ENCODE measurements around the gene IL22.

IL22 gene

DNA sequence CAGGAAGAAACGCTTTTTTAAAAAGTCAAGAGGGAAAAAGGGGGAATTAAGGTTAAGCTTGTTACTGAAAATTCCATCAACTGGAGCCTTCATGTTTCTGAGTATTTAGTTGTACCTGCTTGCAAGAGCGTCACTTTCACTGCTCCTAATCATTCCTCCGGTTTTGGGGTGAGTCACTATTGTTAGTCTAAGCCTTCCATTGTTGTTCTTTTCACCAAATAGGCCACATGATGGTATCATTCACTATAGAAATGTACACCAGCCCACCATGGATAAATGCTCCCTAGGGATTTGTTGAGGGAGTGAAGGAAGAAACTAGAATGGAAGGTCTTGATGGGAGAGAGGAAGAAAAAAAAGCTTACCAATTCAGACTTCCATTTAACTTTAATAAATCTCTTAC is 3.0 kb downstream of the IL22 start:
- FAIRE-seq = no peak
- DNase-seq (ENCODE audit: insufficient read length, low spot score) = no peak
- TF ChIP-seq, protein P1, sequence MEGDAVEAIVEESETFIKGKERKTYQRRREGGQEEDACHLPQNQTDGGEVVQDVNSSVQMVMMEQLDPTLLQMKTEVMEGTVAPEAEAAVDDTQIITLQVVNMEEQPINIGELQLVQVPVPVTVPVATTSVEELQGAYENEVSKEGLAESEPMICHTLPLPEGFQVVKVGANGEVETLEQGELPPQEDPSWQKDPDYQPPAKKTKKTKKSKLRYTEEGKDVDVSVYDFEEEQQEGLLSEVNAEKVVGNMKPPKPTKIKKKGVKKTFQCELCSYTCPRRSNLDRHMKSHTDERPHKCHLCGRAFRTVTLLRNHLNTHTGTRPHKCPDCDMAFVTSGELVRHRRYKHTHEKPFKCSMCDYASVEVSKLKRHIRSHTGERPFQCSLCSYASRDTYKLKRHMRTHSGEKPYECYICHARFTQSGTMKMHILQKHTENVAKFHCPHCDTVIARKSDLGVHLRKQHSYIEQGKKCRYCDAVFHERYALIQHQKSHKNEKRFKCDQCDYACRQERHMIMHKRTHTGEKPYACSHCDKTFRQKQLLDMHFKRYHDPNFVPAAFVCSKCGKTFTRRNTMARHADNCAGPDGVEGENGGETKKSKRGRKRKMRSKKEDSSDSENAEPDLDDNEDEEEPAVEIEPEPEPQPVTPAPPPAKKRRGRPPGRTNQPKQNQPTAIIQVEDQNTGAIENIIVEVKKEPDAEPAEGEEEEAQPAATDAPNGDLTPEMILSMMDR (IDR thresholded peaks at IDR 0.05; ENCODE audit: insufficient read depth, missing control alignments) = no peak

DNA sequence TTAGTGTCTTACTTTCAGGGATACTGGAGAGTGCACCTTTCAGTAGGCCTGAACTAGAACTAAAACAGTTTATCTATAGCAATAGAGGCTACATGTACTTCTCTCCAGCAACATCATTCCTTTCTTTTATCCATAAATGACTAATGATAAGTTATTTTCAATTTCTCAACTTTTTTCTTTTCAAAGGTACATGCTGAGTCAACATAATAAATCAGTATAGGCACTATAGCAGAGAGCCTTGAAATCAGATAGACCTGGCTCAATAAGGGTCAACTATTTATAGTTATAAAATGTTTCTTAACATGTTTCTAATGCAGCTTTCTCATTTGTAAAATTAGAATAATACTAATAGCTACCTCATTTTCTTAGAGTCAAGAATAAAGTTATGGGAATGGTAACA is 5.6 kb downstream of the IL22 start:
- DNase-seq (ENCODE audit: insufficient read length, low spot score) = no peak
- TF ChIP-seq, protein P1 (IDR thresholded peaks at IDR 0.05; ENCODE audit: insufficient read depth, missing control alignments) = no peak
- no peak for FAIRE-seq

DNA sequence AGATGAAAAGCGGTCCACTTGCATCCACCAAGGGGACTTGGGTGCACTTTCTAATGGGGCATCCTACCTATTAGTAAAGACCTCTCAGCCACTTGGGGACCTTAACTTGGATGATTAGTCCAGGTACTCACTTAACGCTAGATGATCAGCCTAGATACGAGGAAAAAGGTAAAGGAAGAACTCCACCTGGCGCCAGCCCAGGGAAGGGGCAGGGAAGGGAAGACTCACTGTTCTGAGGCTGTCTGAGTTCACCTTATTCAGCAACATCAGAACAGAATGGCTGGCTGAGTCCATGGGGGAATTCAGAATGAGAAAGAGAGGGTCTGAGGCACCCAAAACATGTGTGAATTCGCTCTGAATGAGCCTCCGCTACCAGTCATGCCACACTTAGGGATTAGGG is 7.1 kb downstream of the IL22 start:
- FAIRE-seq = no peak
- DNase-seq (ENCODE audit: insufficient read length, low spot score) = no peak
- TF ChIP-seq, protein P1 (IDR thresholded peaks at IDR 0.05; ENCODE audit: insufficient read depth, missing control alignments) = no peak

DNA sequence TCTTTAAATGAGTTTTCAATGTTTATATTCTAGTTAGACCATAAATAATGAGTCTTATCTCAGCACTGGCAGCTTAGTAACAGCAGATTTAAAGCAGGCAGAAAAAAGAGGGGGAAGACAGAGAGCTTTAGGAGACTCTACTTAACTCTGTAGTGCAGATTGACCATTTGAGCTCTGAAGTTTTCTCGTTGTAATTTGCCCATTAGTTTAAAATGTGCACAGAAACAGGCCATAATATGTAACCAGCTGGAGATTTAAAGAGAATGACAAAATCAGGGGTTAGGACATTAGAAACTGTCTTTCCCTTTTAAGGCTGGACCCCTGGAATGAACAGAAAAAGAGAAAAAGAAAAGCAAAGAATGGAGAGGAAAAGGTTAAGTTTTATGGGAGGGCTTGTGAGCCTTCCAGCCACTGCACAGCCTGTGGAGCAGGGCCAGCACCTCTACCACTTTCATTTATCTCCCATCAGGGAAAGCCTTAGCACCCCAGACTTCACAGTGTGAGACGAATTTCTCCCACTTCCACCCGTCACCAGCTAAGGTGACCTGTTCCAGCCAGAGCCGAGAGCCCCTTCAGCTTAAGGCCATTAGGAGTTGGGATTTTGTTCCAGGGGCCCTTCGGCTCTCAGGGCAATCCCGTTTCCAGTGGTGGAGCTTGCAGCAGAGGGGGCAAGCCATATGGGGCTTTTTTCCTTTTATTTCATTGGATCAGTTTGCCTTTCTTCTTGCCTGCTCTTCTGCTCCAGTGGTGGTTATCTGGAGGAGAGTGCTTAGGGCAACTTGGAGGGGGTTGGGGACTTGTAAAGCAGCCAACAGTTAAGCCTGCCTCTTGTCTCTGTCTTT is 8.0 kb downstream of the IL22 start:
- TF ChIP-seq, protein P1 (IDR thresholded peaks at IDR 0.05; ENCODE audit: insufficient read depth, missing control alignments) = no peak
- FAIRE-seq (no peak), DNase-seq (ENCODE audit: insufficient read length, low spot score) (no peak)

DNA sequence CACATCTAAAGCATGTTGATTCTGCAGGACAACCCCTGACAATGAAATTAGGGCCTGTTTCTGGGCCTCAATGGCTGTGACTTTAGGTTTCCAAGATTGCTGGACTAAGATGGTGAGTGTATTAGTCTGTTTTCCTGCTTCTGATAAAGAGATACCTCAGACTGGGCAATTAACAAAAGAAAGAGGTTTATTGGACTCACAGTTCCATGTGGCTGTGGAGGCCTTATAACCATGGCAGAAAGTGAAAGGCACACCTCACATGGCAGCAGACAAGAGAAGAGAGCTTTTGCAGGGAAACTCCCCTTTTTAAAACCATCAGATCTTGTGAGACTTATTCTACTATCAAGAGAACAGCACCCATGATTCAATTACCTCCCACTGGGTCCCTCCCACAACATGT is 10.6 kb downstream of the IL22 start:
- TF ChIP-seq, protein P1 (IDR thresholded peaks at IDR 0.05; ENCODE audit: insufficient read depth, missing control alignments) = no peak
- FAIRE-seq (no peak), DNase-seq (ENCODE audit: insufficient read length, low spot score) (no peak)

DNA sequence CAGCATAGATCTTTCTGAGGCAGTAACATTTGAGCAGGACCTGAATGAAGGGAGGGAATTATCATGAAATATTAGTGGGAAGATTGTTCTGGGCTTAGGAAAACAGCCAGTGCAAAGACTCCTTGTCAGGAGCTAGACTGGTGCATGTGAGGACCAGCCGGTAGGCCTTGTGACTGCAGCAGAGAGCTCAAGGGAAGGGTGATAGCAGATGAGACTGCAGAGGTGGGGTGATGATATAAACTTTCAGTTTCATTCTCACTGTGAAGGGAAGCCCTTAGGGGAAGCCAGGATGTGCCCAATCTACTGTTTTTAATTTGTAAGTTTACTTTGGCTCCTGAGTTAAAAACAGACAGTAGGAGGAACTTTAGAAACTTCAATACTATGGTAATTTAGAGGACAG is 12.4 kb downstream of the IL22 start:
- TF ChIP-seq, protein P1 (IDR thresholded peaks at IDR 0.05; ENCODE audit: insufficient read depth, missing control alignments) = no peak
- FAIRE-seq = no peak
- DNase-seq (ENCODE audit: insufficient read length, low spot score) = no peak

DNA sequence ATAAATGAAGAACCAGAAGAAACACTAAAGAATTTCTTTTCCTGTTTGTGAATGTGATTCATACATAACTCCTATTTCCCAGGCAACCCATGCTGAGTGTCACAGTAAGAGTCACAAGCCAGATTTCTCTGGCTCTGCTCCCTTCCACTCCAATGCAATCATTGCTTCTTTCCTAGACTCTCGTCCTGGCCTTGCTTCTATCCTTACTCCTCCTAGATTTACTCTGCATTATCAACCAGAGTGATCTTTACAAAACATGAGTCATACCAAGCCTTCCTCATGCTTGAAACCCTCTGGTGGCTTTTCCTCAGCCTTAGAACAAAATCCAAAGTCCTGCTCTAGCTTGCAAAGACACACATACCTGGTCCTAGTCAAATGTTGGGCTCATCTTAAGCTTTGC is 13.3 kb downstream of the IL22 start:
- TF ChIP-seq, protein P1 (IDR thresholded peaks at IDR 0.05; ENCODE audit: insufficient read depth, missing control alignments) = no peak
- FAIRE-seq (no peak), DNase-seq (ENCODE audit: insufficient read length, low spot score) (no peak)
